22Rv1 (cell line): ENCODE results near the gene GADL1.

Experiments used
- H3K27ac ChIP-seq: fragments of 450-650 bp; 2 replicates; pipeline ENCODE4 v1.5.1; 2017
- CTCF ChIP-seq: fragments of 450-650 bp; IDR thresholded peaks from 2 replicates; pipeline ENCODE4 v1.5.1; 2017; ENCODE audit warnings: mild to moderate bottlenecking
- ZFX ChIP-seq: fragments of 450-650 bp; IDR thresholded peaks from 2 replicates; pipeline ENCODE4 v1.6.1; 2017; ENCODE audit warnings: antibody characterized with exemption, borderline replicate concordance

The GADL1 gene

GRCh38 chr3:30811151-30811795, 83.2 kb downstream of the GADL1 start:
- no peak for TF ChIP-seq CTCF
- no peak for TF ChIP-seq ZFX
- H3K27ac ChIP-seq: no peak overlapping the region

DNA sequence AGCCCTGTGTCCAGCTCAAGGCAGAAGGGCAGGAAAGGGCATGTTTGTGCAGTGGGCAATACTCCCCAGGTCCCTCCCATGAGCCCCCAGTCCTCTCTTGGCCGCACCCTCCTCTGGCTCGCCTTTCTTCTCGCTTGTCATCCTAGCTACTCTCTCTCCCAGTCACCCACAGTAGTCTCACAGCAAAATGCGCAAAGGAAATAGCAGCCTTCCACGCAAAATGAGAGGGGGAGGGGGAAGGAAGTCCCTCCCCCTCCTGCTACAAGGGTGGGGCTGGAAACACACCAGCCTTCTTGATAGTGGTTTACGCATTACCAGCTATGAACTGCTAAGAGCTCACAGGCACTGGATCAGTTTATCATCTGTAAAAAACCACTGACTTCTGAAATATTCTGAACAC, 83.8 kb downstream of the GADL1 start:
- TF ChIP-seq ZFX: no peak
- TF ChIP-seq CTCF: no peak
- no peak overlapping the region for H3K27ac ChIP-seq

DNA sequence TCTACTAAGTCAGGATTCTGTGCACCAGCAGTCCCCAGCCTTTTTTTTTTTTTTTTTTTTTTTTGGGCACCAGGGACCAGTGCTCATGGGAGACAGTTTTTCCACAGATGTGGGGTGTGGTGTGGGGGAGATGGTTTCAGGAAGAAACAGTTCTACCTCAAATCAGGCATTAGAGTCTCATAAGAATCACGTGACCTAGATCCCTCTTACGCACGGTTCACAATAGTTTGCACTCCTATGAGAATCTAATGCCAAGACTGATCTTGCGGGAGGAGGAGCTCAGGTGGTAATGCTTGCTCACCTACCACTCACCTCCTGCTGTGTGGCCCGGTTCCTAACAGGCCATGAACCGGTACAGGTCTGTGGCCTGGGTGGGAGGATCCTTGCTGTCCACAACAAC, 88.8 kb downstream of the GADL1 start:
- no peak overlapping the region for H3K27ac ChIP-seq
- TF ChIP-seq ZFX (no peak), CTCF (no peak)

DNA sequence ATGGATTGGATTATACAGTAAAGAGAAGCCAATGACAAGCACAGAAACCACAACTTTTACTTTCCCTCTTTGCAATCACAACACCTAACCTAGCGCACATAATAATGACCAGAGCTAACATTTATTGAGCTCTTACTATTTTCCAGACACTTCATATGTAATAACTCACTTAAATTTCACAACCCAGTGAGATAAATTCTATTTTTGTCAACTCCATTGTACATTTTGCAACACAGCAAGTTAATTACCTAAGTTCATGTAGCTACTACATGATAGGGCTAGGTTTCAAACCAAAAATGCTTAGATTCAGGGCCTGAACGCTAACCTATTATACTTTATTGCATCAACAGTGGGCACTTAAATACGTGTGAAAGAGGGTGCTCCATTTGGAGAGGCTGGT, 89.5 kb downstream of the GADL1 start:
- H3K27ac ChIP-seq: no peak overlapping the region
- TF ChIP-seq ZFX (no peak), CTCF (no peak)

- TF ChIP-seq CTCF (no peak), ZFX (no peak)
- no peak overlapping the region for H3K27ac ChIP-seq
These were observed 99.3 kb downstream of the GADL1 start for GRCh38 chr3:30795176-30795575.

GRCh38 chr3:30793740-30794139, 100.7 kb downstream of the GADL1 start:
- H3K27ac ChIP-seq: no peak overlapping the region
- TF ChIP-seq ZFX (no peak), CTCF (no peak)

GRCh38 chr3:30790150-30790549, 104.3 kb downstream of the GADL1 start:
- TF ChIP-seq CTCF: no peak
- no peak for TF ChIP-seq ZFX
- H3K27ac ChIP-seq: no peak overlapping the region
